IMR-90 (cell line): ENCODE data around the gene THBS1. TPM values are rescaled to one million over a fixed set of nuclear protein-coding genes. Genes with fewer than 3 reads are reported as not detected.

Source experiments
- ATAC-seq: fragments of 200-7000 bp; cut with Tn5 transposase; 2 replicates; pipeline ENCODE4 v1.9.1; 2020; ENCODE audit warnings: low read depth, mild to moderate bottlenecking, moderate library complexity
- BruUV-seq: library from RNA; stranded (reverse); fragments of 400-500 nt; replicated peaks from 2 replicates; lab custom pipeline; 2021; lab: Mats Ljungman, UMichigan
- CTCF ChIA-PET: fragments of 300-600 bp; formaldehyde crosslinking; extraction: SDS; loops from one replicate; lab custom pipeline; 2021; ENCODE audit warnings: antibody characterized with exemption; lab: Yijun Ruan, JAX
- POLR2A ChIA-PET: fragments of 300-600 bp; sonication (Branson Sonifier 250); formaldehyde crosslinking; loops from one replicate; lab custom pipeline; 2022; ENCODE audit warnings: antibody characterized with exemption; ENCODE audit not compliant: unreplicated experiment; lab: Charles Lee
- DNase-seq: peaks from one replicate; pipeline ENCODE4 v3.0.0; 2013
- H2AFZ ChIP-seq: replicated peaks from 2 replicates; pipeline ENCODE3; 2013; ENCODE audit warnings: low read length, mild to moderate bottlenecking; ENCODE audit not compliant: poor library complexity
- H2AK5ac ChIP-seq: 2 replicates; pipeline ENCODE4 v1.6.1; 2013; ENCODE audit warnings: low read depth, low read length, inconsistent platforms
- H2AK9ac ChIP-seq: replicated peaks from 2 replicates; pipeline ENCODE3; 2013; ENCODE audit warnings: mild to moderate bottlenecking, low read depth, low read length, moderate library complexity; ENCODE audit not compliant: poor library complexity
- H2BK120ac ChIP-seq: 2 replicates; pipeline ENCODE4 v1.6.1; 2013; ENCODE audit warnings: low read depth, low read length, inconsistent platforms
- H2BK15ac ChIP-seq: 3 replicates; pipeline ENCODE4 v1.6.1; 2013; ENCODE audit warnings: low read depth, low read length, inconsistent platforms
- H2BK20ac ChIP-seq: 2 replicates; pipeline ENCODE4 v1.6.1; 2013; ENCODE audit warnings: low read depth, mild to moderate bottlenecking, inconsistent platforms, low read length, moderate library complexity
- H2BK5ac ChIP-seq: 2 replicates; pipeline ENCODE4 v1.6.1; 2013; ENCODE audit warnings: mild to moderate bottlenecking, low read depth, low read length, inconsistent platforms; ENCODE audit not compliant: poor library complexity, severe bottlenecking
- H3K14ac ChIP-seq: replicated peaks from 2 replicates; pipeline ENCODE4 v1.6.1; 2013; ENCODE audit warnings: low read depth, low read length, inconsistent platforms
- H3K18ac ChIP-seq: 2 replicates; pipeline ENCODE4 v1.6.1; 2013; ENCODE audit warnings: low read depth, low read length, control low read depth
- H3K23ac ChIP-seq: 2 replicates; pipeline ENCODE4 v1.6.1; 2013; ENCODE audit warnings: low read depth, low read length, inconsistent platforms
- H3K27ac ChIP-seq: 2 replicates; pipeline ENCODE4 v1.5.1; 2013; ENCODE audit warnings: mild to moderate bottlenecking, control low read depth, low read length; ENCODE audit not compliant: insufficient read depth
- H3K27me3 ChIP-seq: 2 replicates; pipeline ENCODE4 v1.6.1; 2013; ENCODE audit warnings: low read length; ENCODE audit not compliant: control insufficient read depth, insufficient read depth
- H3K36me3 ChIP-seq: 2 replicates; pipeline ENCODE4 v1.6.1; 2013; ENCODE audit warnings: low read length, mixed read lengths; ENCODE audit not compliant: control insufficient read depth, insufficient read depth
- H3K4ac ChIP-seq: 2 replicates; pipeline ENCODE4 v1.6.1; 2013; ENCODE audit warnings: low read depth, low read length, inconsistent platforms
- H3K4me1 ChIP-seq: 2 replicates; pipeline ENCODE4 v1.6.1; 2013; ENCODE audit warnings: low read length, mixed read lengths; ENCODE audit not compliant: control insufficient read depth, insufficient read depth
- H3K4me2 ChIP-seq: 2 replicates; pipeline ENCODE4 v1.6.1; 2013; ENCODE audit warnings: low read depth, mild to moderate bottlenecking, control low read depth, low read length, moderate library complexity
- H3K4me3 ChIP-seq: 2 replicates; pipeline ENCODE4 v1.5.1; 2013; ENCODE audit warnings: low read depth, mild to moderate bottlenecking, control low read depth, low read length, moderate library complexity; ENCODE audit not compliant: insufficient read depth
- H3K56ac ChIP-seq: 2 replicates; pipeline ENCODE4 v1.6.1; 2013; ENCODE audit warnings: low read length, inconsistent platforms; ENCODE audit not compliant: insufficient read depth; ENCODE audit errors: extremely low read depth
- H3K79me1 ChIP-seq, 2 experiments: 2 replicates each; pipeline ENCODE4 v1.6.1; 2013; ENCODE audit warnings: low read length in 2 of 2, inconsistent platforms in 1 of 2, low read depth in 1 of 2
- H3K9ac ChIP-seq: 2 replicates; pipeline ENCODE4 v1.6.1; 2013; ENCODE audit warnings: low read depth, low read length, control low read depth
- H3K9me1 ChIP-seq: 2 replicates; pipeline ENCODE4 v1.6.1; 2013; ENCODE audit warnings: low read length, inconsistent platforms; ENCODE audit not compliant: insufficient read depth
- H3K9me3 ChIP-seq: 2 replicates; pipeline ENCODE4 v1.6.1; 2013; ENCODE audit warnings: low read length; ENCODE audit not compliant: control insufficient read depth, insufficient read depth
- H4K20me1 ChIP-seq: 2 replicates; pipeline ENCODE4 v1.6.1; 2013; ENCODE audit warnings: low read length, inconsistent platforms; ENCODE audit not compliant: insufficient read depth
- H4K5ac ChIP-seq: 2 replicates; pipeline ENCODE4 v1.6.1; 2013; ENCODE audit warnings: mild to moderate bottlenecking, low read depth, low read length, control low read depth
- H4K8ac ChIP-seq, 2 experiments: 2 replicates each; pipeline ENCODE4 v1.6.1; 2013; ENCODE audit warnings: low read depth in 2 of 2, low read length in 2 of 2, control low read depth in 1 of 2, inconsistent platforms in 1 of 2
- H4K91ac ChIP-seq: 2 replicates; pipeline ENCODE4 v1.6.1; 2013; ENCODE audit warnings: low read depth, low read length, inconsistent platforms; ENCODE audit not compliant: insufficient read depth
- MXI1 ChIP-seq: IDR thresholded peaks from 2 replicates; pipeline ENCODE4 v1.6.1; 2012; ENCODE audit warnings: low read depth, mild to moderate bottlenecking, low read length, moderate library complexity, borderline replicate concordance
- NFE2L2 ChIP-seq: fragments of 150-350 bp; IDR thresholded peaks from 2 replicates; pipeline ENCODE4 v1.6.1; 2016; ENCODE audit warnings: low read depth, mild to moderate bottlenecking, low read length
- POLR2A ChIP-seq: IDR thresholded peaks from 2 replicates; pipeline ENCODE4 v1.6.1; 2012; ENCODE audit warnings: mild to moderate bottlenecking, low read depth, low read length
- USF2 ChIP-seq: fragments of 150-350 bp; IDR thresholded peaks from 2 replicates; pipeline ENCODE4 v1.6.1; 2017; ENCODE audit warnings: mild to moderate bottlenecking, antibody characterized with exemption, low read length, low read depth
- WGBS, 2 experiments: methylation state at CpG; one replicate each; pipeline versions ENCODE4 v1.1.5 to v1.1.7; 2013; ENCODE audit warnings: missing lambda C conversion rate in 2 of 2; ENCODE audit not compliant: insufficient read length in 1 of 2; ENCODE audit errors: extremely low coverage in 2 of 2; 5-methylcytosine and 5-hydroxymethylcytosine counted together
- dilution Hi-C: fragments of 300-500 bp; cut with HindIII; formaldehyde crosslinking; loops from one replicate; pipeline ENCODE4 v1.14.3; 2018; ENCODE audit warnings: low sequenced_read_pairs; ENCODE audit not compliant: unreplicated experiment
- in situ Hi-C: fragments of 300-500 bp; cut with MboI; formaldehyde crosslinking; loops from 3 replicates; pipeline ENCODE4 v1.14.3; 2019; ENCODE audit warnings: low sequenced_read_pairs, inconsistent platforms, mixed read lengths
- intact Hi-C: fragments of 100-400 bp; cut with micrococcal nuclease; formaldehyde crosslinking; loops from 2 replicates; pipeline ENCODE4 v1.10.0; 2022
- polyA plus RNA-seq, 3 experiments: library from polyadenylated mRNA; depleted of rRNA; stranded (reverse); fragments of >200 nt; gene quantifications; 2 replicates each; pipeline ENCODE4 v1.2.3, GENCODE V29; 2012; ENCODE audit warnings: low replicate concordance in 1 of 3
- total RNA-seq: library from RNA; depleted of rRNA; stranded (reverse); fragments of >200 nt; gene quantifications from 2 replicates; pipeline ENCODE4 v1.2.3, GENCODE V29; 2012

Gene THBS1
- total and polyA plus RNA-seq, 2 of the 4 experiments (the other 2 are of a cell fraction), result 1,562 to 4,071 TPM

- TF ChIP-seq MXI1 (peak; percentile 68; the same call in 1 of the 2 replicates), NFE2L2 (no peak), POLR2A (peak; percentile 25), USF2 (peak; percentile 85)
- Histone ChIP-seq H3K4me1 (peaks cover 8% of the 10 kb centered on the region), H3K4me3 (peak overlapping the region; percentile 80), H3K36me3 (peaks cover 53% of the 10 kb centered on the region), H4K20me1 (peaks cover 65% of the 10 kb centered on the region), H3K4me2 (peak overlapping the region; percentile 63), H3K23ac (peak overlapping the region; percentile 95), H4K5ac (no peak overlapping the region), H2AFZ (peak overlapping the region; percentile 44), H4K91ac (no peak overlapping the region; the same call in 1 of the 2 replicates), H2AK9ac (peak overlapping the region; percentile 86), H3K14ac (peak overlapping the region; percentile 95), H3K27ac (peak overlapping the region; percentile 78), H3K9me3 (no peaks in the 10 kb centered on the region), H2AK5ac (peak overlapping the region; percentile 60; the same call in 1 of the 2 replicates), H2BK15ac (no peak overlapping the region), H2BK5ac (peak overlapping the region; percentile 56), H3K4ac (peak overlapping the region; percentile 88), H3K18ac (peak overlapping the region; percentile 4; the same call in 1 of the 2 replicates), H3K9me1 (peaks cover 15% of the 10 kb centered on the region; the same call in 1 of the 2 replicates), H3K56ac (peak overlapping the region; percentile 74), H3K27me3 (no peaks in the 10 kb centered on the region), H3K9ac (peak overlapping the region; percentile 85), H2BK120ac (no peak overlapping the region; the same call in 1 of the 2 replicates), H4K8ac (peak overlapping the region in 1 of 2 experiments; percentile 88; a peak in 2 of 4 replicates), H3K79me1 (peaks cover 7 to 59% of the 10 kb centered on the region in 2 experiments; a peak in 3 of 4 replicates), H2BK20ac (no peak overlapping the region)
- DNase-seq (peak; percentile 73), ATAC-seq (peak; percentile 0; the same call in 1 of the 2 replicates)
- ChIA-PET CTCF (interaction anchor here (0.6 to 1.6 kb wide), 3 partner anchors 116 to 741 kb away, joined by 3 to 5 read pairs (median 4); no protein-coding TSS in a partner anchor), POLR2A (interaction anchor here (0.5 to 2.7 kb wide), 14 partner anchors 9 to 497 kb away, joined by 3 to 23 read pairs (median 4); no protein-coding TSS in a partner anchor)
- intact Hi-C loops (loop anchor here (5.0 kb wide), 1 partner anchor 295 kb away; no protein-coding TSS in a partner anchor), in situ Hi-C loops (loop anchor here (5.0 kb wide), 4 partner anchors 410 to 875 kb away; no protein-coding TSS in a partner anchor), dilution Hi-C loops (no loop called here)
- TSS peak; percentile 77 for BruUV-seq
- WGBS, 2 experiments, result 16% methylated on average over 15 of the region's 20 CpGs; no CpG with 5 or more reads in 1 of the 2 experiments
Observed at GRCh38 chr15:39582286-39582976, 1.6 kb downstream of the THBS1 start.
